Peyer's patch (tissue), 4 donors: ENCODE results near the gene ARMH3. TPM values are rescaled to one million over a fixed set of nuclear protein-coding genes. Genes with fewer than 3 reads are reported as not detected.

Source experiments
- DNase-seq, 3 donors: peaks; one replicate each; pipeline ENCODE4 v3.0.0-alpha.2; 2017 to 2019
- H3K27ac ChIP-seq, 4 donors: fragments of 200-600 bp; sonication (generic); one replicate each; pipeline ENCODE4 v1.5.1; 2016 to 2019
- H3K27me3 ChIP-seq, 2 donors: fragments of 200-600 bp; sonication (generic); one replicate each; pipeline ENCODE4 v1.5.1; 2019
- H3K36me3 ChIP-seq, 3 donors: fragments of 200-600 bp; sonication (generic); one replicate each; pipeline ENCODE4 v1.5.1; 2016 to 2019
- H3K4me1 ChIP-seq, 4 donors: fragments of 200-600 bp; sonication (generic); one replicate each; pipeline ENCODE4 v1.5.1; 2016 to 2019
- H3K4me3 ChIP-seq, 4 donors: fragments of 200-600 bp; sonication (generic); 1 replicate in 3 of 4; 2 replicates in 1 of 4; pipeline ENCODE4 v1.5.1; 2016 to 2019; ENCODE audit warnings: mild to moderate bottlenecking in 1 of 4
- H3K9me3 ChIP-seq, 4 donors: fragments of 200-600 bp; sonication (generic); one replicate each; pipeline ENCODE4 v1.5.1; 2016 to 2019; ENCODE audit warnings: mild to moderate bottlenecking in 1 of 4
- CTCF ChIP-seq, 6 experiments: fragments of 450-650 bp in 4 of 6; fragments of 200-600 bp in 2 of 6; sonication (generic) in 1 of 6; IDR thresholded peaks; one replicate each; pipeline ENCODE4 v1.5.1; 2017 to 2019; ENCODE audit warnings: antibody characterized with exemption in 6 of 6, mild to moderate bottlenecking in 3 of 6, moderate library complexity in 1 of 6
- POLR2A ChIP-seq, 2 donors: fragments of 450-650 bp; IDR thresholded peaks; one replicate each; pipeline ENCODE4 v1.5.1; 2017; ENCODE audit warnings: antibody characterized with exemption in 2 of 2, mild to moderate bottlenecking in 2 of 2, moderate library complexity in 2 of 2
- total RNA-seq, 4 donors: library from RNA; depleted of rRNA; stranded (reverse); fragments of >200 nt; gene quantifications; one replicate each; pipeline ENCODE4 v1.1.0, GENCODE V29; 2016

ARMH3 gene
- total RNA-seq, 4 donors from 2014 or later: 15.8 to 29.2 (median 23.0) TPM

- Histone ChIP-seq H3K4me3 (peak overlapping the region; percentile 28 to 50 (median 49)), H3K27ac (peak overlapping the region in 1 of 4 donors; percentile 28), H3K9me3 (no peaks in the 10 kb centered on the region), H3K27me3 (no peaks in the 10 kb centered on the region), H3K4me1 (peaks cover 3 to 30% (median 9%) of the 10 kb centered on the region in 4 donors), H3K36me3 (no peaks in the 10 kb centered on the region)
- no peak for DNase-seq
- TF ChIP-seq POLR2A (IDR thresholded peaks at IDR 0.05): no peak
- no peak for TF ChIP-seq CTCF (IDR thresholded peaks at IDR 0.05)
Measured at GRCh38 chr10:101840102-101840684, 215.8 kb downstream of the ARMH3 start.

GRCh38 chr10:101839416-101840063 lies 216.4 kb downstream of the ARMH3 start:
- peak overlapping the region; percentile 28 to 50 (median 49) for H3K4me3 ChIP-seq
- peak; percentile 63 to 77 (median 63) for DNase-seq

GRCh38 chr10:101839002-101839401 lies 217.0 kb downstream of the ARMH3 start:
- no peak for DNase-seq
- no peaks in the 10 kb centered on the region for H3K36me3 ChIP-seq
- no peak overlapping the region for H3K27ac ChIP-seq
- H3K4me1 ChIP-seq: peaks cover 3 to 29% (median 11%) of the 10 kb centered on the region in 4 donors
- H3K9me3 ChIP-seq: no peaks in the 10 kb centered on the region
- TF ChIP-seq CTCF (IDR thresholded peaks at IDR 0.05) (no peak), POLR2A (IDR thresholded peaks at IDR 0.05) (no peak)
- no peak overlapping the region for H3K4me3 ChIP-seq
- H3K27me3 ChIP-seq: no peaks in the 10 kb centered on the region

More at GRCh38 chr10:101839416-101840063, 216.4 kb downstream of the ARMH3 start:
- H3K9me3 ChIP-seq: no peaks in the 10 kb centered on the region
- TF ChIP-seq CTCF (IDR thresholded peaks at IDR 0.05): no peak
- TF ChIP-seq POLR2A (IDR thresholded peaks at IDR 0.05): no peak
- no peaks in the 10 kb centered on the region for H3K27me3 ChIP-seq
- H3K36me3 ChIP-seq: no peaks in the 10 kb centered on the region
- H3K4me1 ChIP-seq: peaks cover 3 to 30% (median 9%) of the 10 kb centered on the region in 4 donors
- peak overlapping the region in 1 of 4 donors; percentile 28 for H3K27ac ChIP-seq

- no peak for TF ChIP-seq POLR2A (IDR thresholded peaks at IDR 0.05)
- no peak for TF ChIP-seq CTCF (IDR thresholded peaks at IDR 0.05)
- Histone ChIP-seq H3K27me3 (no peaks in the 10 kb centered on the region), H3K4me3 (no peak overlapping the region), H3K36me3 (no peaks in the 10 kb centered on the region), H3K9me3 (no peaks in the 10 kb centered on the region), H3K27ac (no peak overlapping the region), H3K4me1 (peaks cover 3 to 25% (median 11%) of the 10 kb centered on the region in 4 donors)
- DNase-seq: peak in 1 of 3 donors; percentile 25
Measured at GRCh38 chr10:101838416-101838970, 217.5 kb downstream of the ARMH3 start.

- peak in 1 of 3 donors; percentile 41 for DNase-seq
Measured at GRCh38 chr10:101837748-101838147, 218.2 kb downstream of the ARMH3 start.

More at GRCh38 chr10:101837748-101838147, 218.2 kb downstream of the ARMH3 start:
- Histone ChIP-seq H3K9me3 (no peaks in the 10 kb centered on the region), H3K27me3 (no peaks in the 10 kb centered on the region), H3K36me3 (no peaks in the 10 kb centered on the region), H3K4me1 (peaks cover 3 to 25% (median 11%) of the 10 kb centered on the region in 4 donors), H3K27ac (no peak overlapping the region), H3K4me3 (no peak overlapping the region)
- TF ChIP-seq CTCF (IDR thresholded peaks at IDR 0.05) (no peak), POLR2A (IDR thresholded peaks at IDR 0.05) (no peak)
